H1 (cell line): ENCODE results near the gene DPYSL3. TPM values are rescaled to one million over a fixed set of nuclear protein-coding genes. Genes with fewer than 3 reads are reported as not detected.

Source experiments
- KDM1A ChIP-seq: fragments of 200-600, 300-600 bp; sonication (generic); IDR thresholded peaks from 2 replicates; pipeline ENCODE4 v1.7.1; 2016; ENCODE audit warnings: mild to moderate bottlenecking, low read length, borderline replicate concordance
- polyA plus RNA-seq, 7 experiments: library from polyadenylated mRNA; depleted of rRNA in 3 of 7; stranded (reverse) in 5 of 7; unstranded in 2 of 7; fragments of >200 nt in 5 of 7; fragments of 200-250 nt in 2 of 7; gene quantifications; 1 replicate in 5 of 7; 2 replicates in 1 of 7; 4 replicates in 1 of 7; pipeline versions ENCODE4 v1.2.1 to v1.2.3, GENCODE V29; 2011 to 2013; ENCODE audit warnings: missing spikeins in 2 of 7, mixed read lengths in 2 of 7
- total RNA-seq: library from RNA; stranded (reverse); fragmentation: NEBNext Ultra II Directional; extraction: Animal tissue kit (Norgen Biotek cat#: 25700); gene quantifications from 2 replicates; pipeline ENCODE4 v1.2.1, GENCODE V29; 2021

DPYSL3 gene
- total and polyA plus RNA-seq, 2 of the 8 experiments (the other 6 are each of a cell fraction or from before 2014, with no cell fraction given), result 268 to 387 TPM

GRCh38 chr5:147359101-147359500 lies 150.8 kb downstream of the DPYSL3 start (continued):
- TF ChIP-seq KDM1A, result no peak
